Embryonic facial prominence (tissue), 1 donor: ENCODE data around the gene NACA.
"Not testable (repeated sequence)": the region's sequence is repeated elsewhere in the genome, so short reads cannot be mapped to it uniquely, and the experiment has no call there.

ENCODE experiments used
- DNase-seq: peaks from one replicate; pipeline ENCODE4 v3.0.0-alpha.2; 2016; ENCODE audit errors: extremely low spot score

Gene NACA

DNA sequence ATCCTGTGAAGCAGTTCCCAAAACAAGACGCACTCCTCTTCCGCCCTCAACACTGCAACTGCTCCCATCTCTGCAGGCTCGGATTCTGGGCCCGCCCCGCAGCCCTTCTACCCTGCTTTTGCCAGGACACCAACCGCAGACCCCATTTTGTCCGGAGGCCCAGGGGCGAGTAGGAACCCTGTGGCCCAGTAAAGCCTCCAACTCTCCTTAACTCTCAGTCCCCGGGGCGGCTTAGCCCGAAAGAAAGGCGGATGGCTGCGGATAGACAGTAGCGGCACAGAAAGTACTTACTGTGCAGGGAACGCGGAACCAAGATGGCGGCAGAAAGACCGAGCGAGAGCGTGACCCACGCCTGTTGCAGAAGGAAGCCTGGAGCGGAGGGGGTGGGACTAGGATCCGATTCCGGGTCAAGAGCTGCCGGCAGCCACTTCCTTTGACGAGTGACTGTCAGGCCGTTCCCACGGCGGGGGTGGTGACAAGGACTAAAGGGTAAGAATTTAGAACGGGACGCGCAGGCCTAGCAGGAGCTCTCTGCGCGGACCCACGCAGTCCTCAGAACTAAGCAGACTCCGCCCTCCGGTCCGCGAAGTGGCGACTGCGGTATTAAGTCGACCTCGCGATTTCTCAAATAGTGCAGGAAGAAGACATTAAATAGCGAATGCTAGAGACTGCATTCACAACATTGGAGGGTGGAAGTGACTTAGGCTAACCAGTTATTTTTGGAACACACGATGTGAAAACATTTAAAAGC lies at the start of gene NACA:
TSS of gene NACA (minus strand) at position 328 of the 751 bp plus-strand sequence. CDS start 778 bp downstream, outside the sequence.
- DNase-seq: peak; percentile 91

- DNase-seq: no peak
Observed at GRCh38 chr12:56773113-56773512, 48.0 kb upstream of the NACA start.

DNA sequence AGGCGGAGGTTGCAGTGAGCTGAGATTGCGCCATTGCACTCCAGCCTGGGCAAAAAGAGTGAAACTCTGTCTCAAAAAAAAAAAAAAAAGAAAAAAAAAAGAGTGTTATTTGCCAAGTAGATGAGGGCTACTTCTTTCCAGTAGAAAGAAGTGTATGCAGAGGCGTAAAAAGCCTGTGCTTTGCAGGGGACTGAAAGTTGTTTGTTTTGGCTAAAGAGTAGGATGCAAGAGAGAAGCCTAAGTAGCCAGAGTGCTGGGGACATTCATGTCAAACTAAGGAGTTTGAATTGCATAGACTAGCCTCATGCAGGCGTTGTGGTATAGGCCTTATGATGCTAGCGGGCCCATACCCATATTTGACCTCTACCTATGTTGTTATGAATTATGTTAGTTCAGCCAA lies 47.5 kb upstream of the NACA start:
- no peak for DNase-seq

GRCh38 chr12:56769868-56770267 lies 44.8 kb upstream of the NACA start:
- DNase-seq: no peak

GRCh38 chr12:56768424-56768823 lies 43.3 kb upstream of the NACA start:
- no peak for DNase-seq

DNA sequence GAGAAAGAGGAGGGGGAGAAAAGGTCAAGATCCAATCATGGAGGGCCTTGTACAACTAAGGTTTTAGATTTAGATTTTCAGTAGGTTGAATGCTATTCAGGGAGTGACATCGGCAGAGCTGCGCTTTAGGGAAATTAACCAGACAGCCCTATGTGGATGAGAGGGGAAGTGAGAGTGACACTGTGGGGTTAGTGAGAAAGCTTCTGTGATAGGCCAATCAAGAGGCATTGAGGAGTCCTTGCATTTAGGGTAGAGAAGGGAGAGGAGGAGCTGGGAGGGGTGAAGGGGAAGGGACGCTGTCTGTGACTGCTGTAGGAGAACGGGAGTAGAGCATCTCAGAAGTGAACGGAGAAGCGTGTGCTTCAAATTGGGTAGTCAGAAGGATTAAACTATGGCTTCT lies 41.4 kb upstream of the NACA start:
- no peak for DNase-seq

- no peak for DNase-seq
Observed at GRCh38 chr12:56763753-56764657, 38.9 kb upstream of the NACA start.

DNA sequence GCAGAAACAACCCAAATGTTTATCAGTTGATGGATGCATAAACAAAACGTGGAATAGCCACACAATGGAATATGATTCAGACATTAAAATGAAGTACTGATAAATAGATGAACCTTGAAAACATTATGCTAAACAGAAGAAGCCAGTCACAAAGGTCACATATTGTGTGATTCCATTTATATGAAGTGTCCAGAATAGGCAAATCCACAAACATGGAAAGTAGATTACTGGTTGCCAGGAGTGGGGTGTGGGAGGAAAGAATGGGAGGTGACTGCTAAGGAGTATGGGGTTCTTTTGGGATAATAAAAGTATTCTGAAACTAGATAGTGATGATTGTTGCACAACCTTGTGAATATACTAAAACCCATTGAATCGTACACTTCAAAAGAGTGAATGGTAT lies 36.7 kb upstream of the NACA start:
- DNase-seq: no peak

DNA sequence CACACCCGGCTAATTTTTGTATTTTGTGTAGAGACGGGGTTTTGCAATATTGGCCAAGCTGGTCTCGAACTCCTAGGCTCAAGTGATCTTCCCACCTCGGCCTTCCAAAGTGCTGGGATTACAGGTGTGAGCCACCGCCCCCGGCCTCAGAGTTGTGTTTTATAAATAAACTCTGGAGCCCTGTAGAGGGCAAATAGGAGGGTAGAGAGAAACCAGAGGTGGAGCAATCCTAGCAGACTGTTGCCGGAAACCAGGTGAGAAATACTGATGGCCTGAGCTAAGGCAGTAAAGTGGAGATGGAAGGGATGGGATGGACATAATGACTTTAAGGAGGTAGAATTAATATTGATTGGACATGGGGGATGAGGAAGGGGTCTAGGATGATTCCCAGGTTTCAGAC lies 35.4 kb upstream of the NACA start:
- DNase-seq: no peak

- no peak for DNase-seq
Observed at GRCh38 chr12:56759263-56759908, 34.3 kb upstream of the NACA start.

GRCh38 chr12:56758728-56759262 lies 33.7 kb upstream of the NACA start:
- DNase-seq: no peak

- not testable (repeated sequence) for DNase-seq
Observed at GRCh38 chr12:56757971-56758370, 32.9 kb upstream of the NACA start.

- DNase-seq: no peak
Observed at GRCh38 chr12:56753566-56753965, 28.5 kb upstream of the NACA start.

DNA sequence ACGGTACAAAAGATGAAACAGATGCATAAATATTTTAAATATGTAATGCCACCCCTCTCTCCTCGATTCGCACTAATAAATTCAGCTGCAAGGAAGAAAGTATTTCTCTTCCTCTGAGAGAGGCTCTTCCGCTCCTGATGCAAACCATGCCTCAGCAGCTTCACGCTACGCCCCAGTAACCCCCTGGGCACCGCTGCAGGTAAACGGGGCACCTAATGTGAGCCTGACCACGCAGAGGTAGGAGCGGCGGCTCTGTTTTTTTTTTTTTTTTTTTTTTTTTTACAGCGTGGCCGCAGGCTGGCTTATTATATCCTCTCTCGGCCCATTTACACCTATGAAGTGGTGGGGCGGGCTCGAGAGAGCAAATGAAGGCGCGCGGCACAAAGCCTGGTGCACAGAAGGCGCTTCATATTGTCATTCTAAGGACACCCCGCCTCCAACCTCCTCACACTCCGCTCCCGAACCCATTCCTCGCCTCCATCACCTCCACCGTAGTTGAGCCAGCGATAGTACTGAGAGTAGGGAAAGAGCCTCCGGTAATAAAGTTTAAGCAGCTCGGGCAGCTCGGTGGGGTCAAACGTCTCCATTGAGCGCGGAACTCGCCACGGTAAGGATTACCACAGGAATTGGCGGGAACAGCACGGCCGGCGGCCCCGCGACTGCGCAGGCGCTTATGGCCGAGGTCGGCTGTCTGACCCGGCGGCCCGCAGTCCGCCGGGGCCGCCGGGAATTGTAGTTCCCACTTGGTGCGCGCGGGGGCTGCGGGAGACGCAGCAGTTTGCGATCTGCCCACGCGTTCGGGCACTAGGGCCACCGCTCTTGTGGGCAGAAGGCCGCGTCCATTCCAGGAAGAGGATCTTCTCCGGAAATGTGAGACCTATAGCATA lies 26.9 kb upstream of the NACA start, which contains the start of gene PRIM1:
TSS of gene PRIM1 (minus strand) at position 612 of the 887 bp plus-strand sequence. CDS start at position 587, 25 bp downstream.
- peak; percentile 66 for DNase-seq

GRCh38 chr12:56750596-56750995 lies 25.5 kb upstream of the NACA start:
- not testable (repeated sequence) for DNase-seq

GRCh38 chr12:56749853-56750252 lies 24.8 kb upstream of the NACA start:
- no peak for DNase-seq

DNA sequence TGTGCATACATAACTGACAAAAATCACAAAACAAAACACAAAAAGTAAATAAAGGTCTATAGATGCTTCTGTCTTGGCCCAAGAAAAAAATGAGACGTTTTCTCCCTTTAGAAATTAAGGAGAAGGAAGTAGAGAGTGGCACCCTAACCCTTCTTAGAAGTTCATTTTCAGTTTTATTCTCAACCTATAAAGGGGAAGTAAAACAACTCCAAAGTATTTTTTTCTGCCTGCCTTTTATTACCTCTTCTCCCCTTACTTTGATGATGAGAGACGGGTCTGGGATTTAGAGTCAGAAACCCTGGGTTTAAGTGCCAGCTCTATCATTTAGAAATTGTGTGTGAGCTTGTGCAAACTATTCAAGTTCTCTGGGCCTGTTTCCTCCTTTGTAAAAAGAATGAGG lies 24.3 kb upstream of the NACA start:
- DNase-seq: no peak

GRCh38 chr12:56728139-56728861 lies 3.2 kb upstream of the NACA start:
- DNase-seq: no peak

GRCh38 chr12:56726196-56726675 lies 1.1 kb upstream of the NACA start:
- DNase-seq: not testable (repeated sequence)

GRCh38 chr12:56725723-56726102 lies 614 bp upstream of the NACA start:
- DNase-seq: no peak
